ENCODE results near the gene IGF2R.

IGF2R gene

GRCh38 chr6:159978291-159979135, 9.6 kb downstream of the IGF2R start:
- DNase-seq = peak; percentile 50

DNA sequence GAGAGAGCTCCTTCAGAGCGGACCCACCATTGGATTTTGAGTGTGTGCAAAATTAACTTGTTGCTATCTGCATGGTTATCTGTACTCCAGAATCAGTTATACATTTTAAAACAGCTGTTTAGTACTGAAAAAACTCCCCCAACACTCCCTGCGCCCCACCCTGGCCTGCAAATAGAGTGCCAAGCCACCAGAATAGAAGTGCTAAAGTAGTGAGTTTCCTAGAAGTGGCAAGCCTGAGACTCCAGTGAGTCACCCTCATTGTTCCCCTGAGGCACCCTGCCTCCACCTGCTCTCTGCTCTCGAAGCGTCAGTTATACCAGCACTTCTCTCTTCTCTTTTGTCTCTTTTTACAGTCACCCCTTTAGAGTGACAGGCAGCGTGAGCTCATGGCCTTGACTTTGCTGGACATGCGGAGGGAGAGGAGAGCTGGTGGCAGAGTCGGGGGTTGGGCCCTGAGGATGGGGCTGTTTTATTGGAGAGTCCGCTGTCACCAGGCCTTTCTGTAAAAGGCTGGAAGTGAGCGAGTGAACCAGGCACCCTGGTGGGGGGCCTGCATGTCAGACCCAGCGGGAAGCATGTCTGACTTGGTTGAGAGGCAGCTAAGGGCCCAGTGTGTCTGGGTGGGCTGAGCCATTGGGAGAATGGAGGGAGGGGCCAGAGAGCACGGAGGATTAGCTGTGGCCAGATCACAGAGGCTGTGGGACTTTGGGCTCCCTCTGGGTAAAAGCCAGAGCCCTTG, 10.4 kb downstream of the IGF2R start:
- DNase-seq = peak; percentile 71

DNA sequence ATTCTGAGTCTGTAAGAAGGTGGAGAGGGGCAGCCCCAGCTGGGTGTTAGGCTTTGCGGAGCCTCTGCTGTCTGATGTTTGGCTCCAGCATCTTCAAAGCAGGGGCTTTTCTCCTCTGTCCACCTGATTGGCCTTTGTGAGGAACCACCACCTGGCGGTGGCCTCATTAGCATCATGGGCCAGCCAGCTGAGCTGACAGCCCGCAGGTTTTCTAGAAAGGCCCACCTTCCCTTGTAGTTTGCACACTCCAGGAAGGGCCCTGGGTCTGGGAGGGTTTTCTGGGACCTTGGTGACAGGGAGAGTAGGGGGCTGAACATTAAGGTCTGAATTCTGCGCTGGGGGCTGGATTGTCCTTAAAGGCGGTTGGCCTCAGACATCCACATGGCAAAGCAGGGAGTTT, 11.6 kb downstream of the IGF2R start:
- DNase-seq = no peak

GRCh38 chr6:159981071-159981402, 12.2 kb downstream of the IGF2R start:
- DNase-seq = no peak

GRCh38 chr6:159981403-159982245, 12.7 kb downstream of the IGF2R start:
- DNase-seq = peak; percentile 97

DNA sequence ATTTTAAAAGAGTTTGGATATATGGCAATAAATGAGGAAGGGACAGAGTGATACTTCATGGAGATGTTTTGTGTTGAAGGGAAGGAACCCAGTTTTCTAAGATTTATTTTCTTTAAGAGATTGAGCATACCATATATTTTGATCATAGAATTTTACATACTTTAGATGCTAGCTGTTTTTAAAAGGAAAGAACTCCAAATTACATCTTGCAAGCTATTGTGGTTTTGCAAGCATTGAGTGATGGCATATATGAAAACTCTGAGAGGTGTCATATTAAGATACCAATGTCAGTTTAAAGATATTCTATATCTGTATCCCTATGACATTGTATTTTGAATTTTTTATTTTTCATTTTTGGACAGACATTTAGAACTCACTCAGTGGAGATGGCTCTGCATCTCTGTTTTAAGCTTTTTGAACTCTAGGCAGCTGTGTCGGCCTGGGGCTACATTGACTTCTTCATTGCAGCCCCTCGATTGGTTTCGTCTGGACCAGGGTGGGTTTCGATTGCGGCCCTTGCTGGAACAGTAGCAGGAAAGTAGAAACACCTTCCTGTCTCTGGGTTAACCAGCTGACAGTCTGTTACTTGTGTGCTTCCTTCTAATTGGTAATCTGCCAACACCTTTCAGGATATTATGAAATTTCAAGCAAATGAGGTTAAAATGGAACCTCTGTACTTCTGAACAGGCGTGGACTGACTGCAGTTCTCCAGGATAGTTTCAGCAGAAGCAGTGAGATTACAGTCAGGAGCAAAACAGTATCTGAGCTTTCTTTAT, 14.0 kb downstream of the IGF2R start:
- peak; percentile 66 for DNase-seq

DNA sequence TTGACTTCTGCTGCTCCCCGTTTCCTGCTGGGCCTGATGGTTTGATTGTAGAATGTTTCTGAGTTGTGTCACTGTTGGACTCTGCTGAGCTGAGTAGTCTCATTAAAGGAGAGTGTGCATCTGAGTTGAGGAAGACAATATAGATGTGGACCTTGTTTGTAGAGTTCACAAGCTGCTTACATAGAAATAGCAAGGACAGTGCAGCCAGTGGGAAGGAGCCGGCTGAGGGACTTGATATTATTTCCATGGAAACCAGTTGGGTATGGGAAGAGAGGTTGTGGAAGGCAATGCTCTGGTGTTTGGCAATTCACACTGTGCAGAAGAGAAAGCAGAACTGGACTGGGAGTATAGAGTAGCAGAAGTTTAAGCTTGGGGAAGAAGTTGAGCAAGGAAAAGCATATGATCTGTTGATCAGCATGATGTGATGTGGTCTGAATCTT, 14.8 kb downstream of the IGF2R start:
- DNase-seq = peak; percentile 97

GRCh38 chr6:159984268-159984786, 15.4 kb downstream of the IGF2R start:
- peak; percentile 96 for DNase-seq

DNA sequence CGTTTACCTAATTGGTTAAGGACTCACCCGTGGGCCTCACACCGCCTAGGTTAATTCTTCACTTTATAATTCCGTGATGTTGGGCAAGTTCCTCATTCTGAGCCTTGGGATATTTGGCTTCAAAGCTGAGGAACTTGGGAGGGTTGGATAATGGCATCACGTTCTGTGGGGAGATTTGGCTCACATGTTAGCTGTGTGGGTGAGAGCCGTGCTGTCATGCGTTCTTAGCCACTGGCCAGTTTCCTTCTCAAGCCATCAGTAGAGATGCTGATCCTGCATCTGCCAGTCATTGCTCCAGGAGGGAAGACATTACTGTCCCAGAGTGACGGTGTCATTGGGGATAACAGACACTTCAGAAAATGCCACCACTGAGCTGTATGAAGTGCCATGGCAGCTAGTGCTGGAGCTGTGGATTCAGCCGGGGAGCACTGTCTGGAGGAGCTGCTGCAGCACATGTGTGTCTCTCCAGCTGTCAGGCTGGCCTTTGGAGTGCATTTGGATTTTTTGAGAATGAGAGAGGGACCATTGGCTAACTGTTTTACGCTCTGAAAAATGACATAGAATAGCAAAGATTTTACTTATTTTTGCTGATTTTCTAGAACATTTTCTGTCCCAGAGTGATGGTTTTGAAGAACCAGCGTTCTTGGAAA, 16.5 kb downstream of the IGF2R start:
- peak; percentile 95 for DNase-seq

DNA sequence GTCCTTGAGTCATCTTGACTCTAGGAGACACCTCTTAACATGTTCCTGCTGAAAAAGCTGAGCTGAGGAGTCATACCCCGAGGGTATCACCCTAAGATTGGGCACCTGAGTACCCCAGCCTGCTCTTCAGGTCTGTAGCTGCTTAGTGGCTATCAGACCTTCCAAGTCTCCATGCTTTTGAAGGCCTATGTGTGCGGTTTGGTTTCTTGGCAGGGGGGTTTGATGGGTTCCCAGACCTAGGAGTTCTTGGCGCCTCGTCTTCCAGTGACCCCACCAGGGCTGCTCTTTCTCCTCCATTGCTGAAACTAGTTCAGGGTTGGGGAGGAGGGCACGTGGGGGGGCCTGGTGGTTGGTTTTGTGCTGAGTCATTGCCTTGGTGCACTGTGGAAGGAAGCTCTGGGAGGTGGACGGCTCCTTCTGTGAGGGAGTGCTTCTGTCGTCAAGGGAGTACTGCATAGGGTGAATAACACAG, 20.1 kb downstream of the IGF2R start:
- DNase-seq = no peak

- peak; percentile 82 for DNase-seq
Observed at GRCh38 chr6:159989492-159990480, 20.9 kb downstream of the IGF2R start.

DNA sequence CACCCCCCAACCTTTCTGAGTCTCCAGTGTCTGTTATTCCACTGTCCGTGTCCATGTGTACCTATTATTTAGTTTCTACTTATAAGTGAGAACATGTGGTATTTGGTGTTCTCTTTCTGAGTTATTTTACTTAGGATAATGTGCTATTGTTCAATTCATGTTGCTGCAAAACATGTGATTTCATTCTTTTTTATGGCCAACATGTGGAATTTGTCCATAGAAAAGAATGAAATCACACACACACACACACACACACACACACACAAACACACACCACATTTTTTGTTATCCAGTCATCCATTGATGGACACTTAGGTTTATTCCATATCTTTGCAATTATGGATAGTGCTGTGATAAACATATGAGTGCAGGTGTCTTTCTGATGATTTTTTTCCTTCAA, 23.5 kb downstream of the IGF2R start:
- DNase-seq = no peak

- no peak for DNase-seq
Observed at GRCh38 chr6:159995405-159995804, 26.5 kb downstream of the IGF2R start.

DNA sequence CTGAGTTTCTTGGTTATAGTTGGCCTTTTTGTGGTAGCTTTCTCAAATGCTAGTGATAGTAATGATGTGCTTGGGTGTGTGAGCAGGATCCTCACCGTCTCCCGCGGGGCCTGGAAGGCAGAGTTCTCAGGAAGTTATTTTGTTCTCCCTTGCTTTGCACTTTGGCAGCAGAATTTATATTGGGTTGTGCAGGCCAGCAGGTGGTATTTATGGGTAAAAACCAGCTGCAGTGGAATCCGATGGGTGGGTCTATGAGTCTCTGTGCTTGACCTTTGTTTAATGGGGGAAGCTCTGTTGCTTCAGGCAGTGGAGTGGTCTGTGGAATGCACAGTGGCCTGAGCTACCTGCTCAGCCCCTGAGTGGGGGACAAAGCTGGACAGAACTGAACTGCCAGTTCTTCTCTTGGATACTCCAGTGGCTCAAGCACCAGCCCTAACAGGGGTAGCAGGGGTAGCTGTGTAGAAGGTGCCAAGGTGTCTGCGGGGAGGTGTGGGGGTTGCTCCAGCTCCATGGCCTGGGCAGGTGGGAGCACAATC, 27.3 kb downstream of the IGF2R start:
- no peak for DNase-seq

- no peak for DNase-seq
Observed at GRCh38 chr6:159996626-159997497, 28.0 kb downstream of the IGF2R start.

GRCh38 chr6:159997498-159998101, 28.7 kb downstream of the IGF2R start:
- DNase-seq = no peak

DNA sequence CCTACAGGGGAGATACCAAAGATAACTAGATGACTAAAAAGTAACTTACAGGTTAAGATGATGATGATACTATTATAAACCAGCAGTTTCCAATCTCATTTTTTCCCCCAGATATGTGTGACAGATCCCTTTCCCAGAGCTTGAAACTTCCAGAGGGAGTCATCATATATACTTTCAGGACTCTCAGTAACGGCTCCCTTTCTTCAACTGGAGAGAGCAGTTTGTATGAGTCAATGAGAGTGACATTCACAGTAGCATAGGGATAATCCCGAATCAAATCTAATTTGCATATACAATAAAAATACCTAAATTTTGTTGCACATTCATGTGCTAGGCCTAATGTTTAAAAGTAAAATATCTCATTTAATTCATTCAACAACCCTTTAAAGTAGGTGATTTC, 29.7 kb downstream of the IGF2R start:
- DNase-seq = no peak

DNA sequence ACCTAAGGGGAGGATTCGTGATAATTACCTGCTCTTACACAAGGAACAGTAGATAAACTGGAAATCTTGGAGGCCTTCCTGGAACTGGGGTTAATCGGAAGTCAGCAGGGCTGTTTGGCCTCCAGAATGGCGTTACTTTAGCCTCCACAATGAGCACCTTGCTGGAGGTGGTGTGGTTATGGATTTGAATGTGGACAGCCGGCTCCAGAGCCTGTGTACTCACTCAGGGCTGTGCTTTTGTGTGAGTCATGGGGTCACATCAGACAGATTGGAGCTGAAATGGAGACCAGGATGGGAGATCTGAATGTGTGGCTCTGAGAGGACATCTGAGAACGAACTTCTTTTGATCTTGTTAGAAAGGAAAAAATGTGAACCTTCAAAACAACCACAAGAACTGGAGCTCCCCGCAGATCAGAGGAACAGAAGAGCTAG, 30.4 kb downstream of the IGF2R start:
- DNase-seq = no peak

Data from inflammatory macrophage treated with lipopolysaccharide for 4 hours (primary cell).